ENCODE measurements around the gene SPSB2. TPM values are rescaled to one million over a fixed set of nuclear protein-coding genes. Genes with fewer than 3 reads are reported as not detected.

SPSB2 gene
- polyA plus RNA-seq, 1 of the 3 experiments (the other 2 are of a cell fraction): 16.9 TPM

GRCh38 chr12:6830286-6830890 lies 42.7 kb downstream of the SPSB2 start (continued):
- TF ChIP-seq CHD2 (IDR thresholded peaks at IDR 0.05; ENCODE audit: low read length, partially characterized antibody): no peak
- TF ChIP-seq EZH2phosphoT487 (IDR thresholded peaks at IDR 0.05; ENCODE audit: borderline replicate concordance, low read depth): no peak
- TF ChIP-seq TAF1 (IDR thresholded peaks at IDR 0.05; ENCODE audit: borderline replicate concordance, low read depth, low read length): no peak
- no peak for TF ChIP-seq SMC3 (IDR thresholded peaks at IDR 0.05; ENCODE audit: low read depth, low read length)
- TF ChIP-seq FOSL2 (IDR thresholded peaks at IDR 0.05; ENCODE audit: borderline replicate concordance, low read depth): no peak
- no peak for TF ChIP-seq FOXJ3 (CRISPR knock-in tag; IDR thresholded peaks at IDR 0.05)
- TF ChIP-seq SIN3A (IDR thresholded peaks at IDR 0.05; ENCODE audit: borderline replicate concordance, low read depth, low read length): no peak
- TF ChIP-seq, protein P1, sequence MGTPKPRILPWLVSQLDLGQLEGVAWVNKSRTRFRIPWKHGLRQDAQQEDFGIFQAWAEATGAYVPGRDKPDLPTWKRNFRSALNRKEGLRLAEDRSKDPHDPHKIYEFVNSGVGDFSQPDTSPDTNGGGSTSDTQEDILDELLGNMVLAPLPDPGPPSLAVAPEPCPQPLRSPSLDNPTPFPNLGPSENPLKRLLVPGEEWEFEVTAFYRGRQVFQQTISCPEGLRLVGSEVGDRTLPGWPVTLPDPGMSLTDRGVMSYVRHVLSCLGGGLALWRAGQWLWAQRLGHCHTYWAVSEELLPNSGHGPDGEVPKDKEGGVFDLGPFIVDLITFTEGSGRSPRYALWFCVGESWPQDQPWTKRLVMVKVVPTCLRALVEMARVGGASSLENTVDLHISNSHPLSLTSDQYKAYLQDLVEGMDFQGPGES (IDR thresholded peaks at IDR 0.05; ENCODE audit: low read depth, low read length): no peak
- no peak for TF ChIP-seq MXI1 (IDR thresholded peaks at IDR 0.05; ENCODE audit: low read depth, low read length)
- TF ChIP-seq, protein P2, sequence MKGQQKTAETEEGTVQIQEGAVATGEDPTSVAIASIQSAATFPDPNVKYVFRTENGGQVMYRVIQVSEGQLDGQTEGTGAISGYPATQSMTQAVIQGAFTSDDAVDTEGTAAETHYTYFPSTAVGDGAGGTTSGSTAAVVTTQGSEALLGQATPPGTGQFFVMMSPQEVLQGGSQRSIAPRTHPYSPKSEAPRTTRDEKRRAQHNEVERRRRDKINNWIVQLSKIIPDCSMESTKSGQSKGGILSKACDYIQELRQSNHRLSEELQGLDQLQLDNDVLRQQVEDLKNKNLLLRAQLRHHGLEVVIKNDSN (IDR thresholded peaks at IDR 0.05; ENCODE audit: borderline replicate concordance, low read depth): no peak

DNA sequence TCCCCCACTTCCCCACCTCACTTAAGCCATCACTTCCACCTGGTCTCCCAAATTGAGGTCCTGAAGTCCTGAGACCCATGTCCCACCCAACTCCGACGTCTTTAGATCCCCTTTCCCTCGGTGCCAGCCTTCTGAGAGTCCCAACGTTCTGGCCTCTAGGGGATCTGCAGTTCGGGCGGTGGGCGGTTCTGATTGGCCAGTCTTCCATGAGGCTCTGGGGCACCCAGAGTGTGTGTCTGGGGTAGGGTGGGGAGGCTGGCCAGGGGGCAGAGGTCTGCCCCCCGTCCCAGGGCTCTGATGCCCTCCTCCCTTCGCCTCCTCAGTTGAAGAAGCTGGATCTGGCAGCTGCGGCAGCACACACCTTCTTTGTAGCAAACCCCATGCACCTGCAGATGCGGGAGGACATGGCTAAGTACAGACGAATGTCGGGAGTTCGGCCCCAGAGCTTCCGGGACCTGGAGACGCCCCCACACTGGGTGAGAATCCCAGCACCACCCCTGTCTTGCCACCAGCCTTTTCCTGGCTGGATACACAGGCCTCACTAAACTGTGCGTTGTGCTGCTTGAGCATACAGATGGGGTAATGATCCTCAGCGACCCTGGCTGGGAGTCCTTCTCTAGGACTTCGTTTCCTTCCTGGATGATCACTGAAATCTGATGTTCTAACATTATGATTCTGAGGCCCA lies 43.4 kb downstream of the SPSB2 start:
- peaks cover 8% of the 10 kb centered on the region for H3F3A ChIP-seq (replicated peaks; ENCODE audit: insufficient read depth)
- H3K27ac ChIP-seq (ENCODE audit: low read depth in 2 of 2, low read length in 1 of 2): peak overlapping the region; percentile 66 to 93
- H3K4me1 ChIP-seq (ENCODE audit: control insufficient read depth in 1 of 2, insufficient read depth in 2 of 2, low read depth in 1 of 2, low read length in 1 of 2): peaks cover 13 to 32% of the 10 kb centered on the region in 2 experiments; a peak in 3 of 4 replicates
- no peaks in the 10 kb centered on the region for H3K9me2 ChIP-seq
- H3K9me3 ChIP-seq: no peaks in the 10 kb centered on the region
- 54% methylated on average over 15 of the region's 19 CpGs for WGBS (ENCODE audit: low lambda C conversion rate)
- TF ChIP-seq MXI1 (IDR thresholded peaks at IDR 0.05; ENCODE audit: low read depth, low read length) (0 out of 2 replicates have a peak, but pooled peaks have one; percentile 0), SIN3A (IDR thresholded peaks at IDR 0.05; ENCODE audit: borderline replicate concordance, low read depth, low read length) (no peak), EZH2phosphoT487 (IDR thresholded peaks at IDR 0.05; ENCODE audit: borderline replicate concordance, low read depth) (no peak), SMC3 (IDR thresholded peaks at IDR 0.05; ENCODE audit: low read depth, low read length) (no peak), RXRA (IDR thresholded peaks at IDR 0.05; ENCODE audit: borderline replicate concordance, low read depth) (no peak)
- TF ChIP-seq, protein P3, sequence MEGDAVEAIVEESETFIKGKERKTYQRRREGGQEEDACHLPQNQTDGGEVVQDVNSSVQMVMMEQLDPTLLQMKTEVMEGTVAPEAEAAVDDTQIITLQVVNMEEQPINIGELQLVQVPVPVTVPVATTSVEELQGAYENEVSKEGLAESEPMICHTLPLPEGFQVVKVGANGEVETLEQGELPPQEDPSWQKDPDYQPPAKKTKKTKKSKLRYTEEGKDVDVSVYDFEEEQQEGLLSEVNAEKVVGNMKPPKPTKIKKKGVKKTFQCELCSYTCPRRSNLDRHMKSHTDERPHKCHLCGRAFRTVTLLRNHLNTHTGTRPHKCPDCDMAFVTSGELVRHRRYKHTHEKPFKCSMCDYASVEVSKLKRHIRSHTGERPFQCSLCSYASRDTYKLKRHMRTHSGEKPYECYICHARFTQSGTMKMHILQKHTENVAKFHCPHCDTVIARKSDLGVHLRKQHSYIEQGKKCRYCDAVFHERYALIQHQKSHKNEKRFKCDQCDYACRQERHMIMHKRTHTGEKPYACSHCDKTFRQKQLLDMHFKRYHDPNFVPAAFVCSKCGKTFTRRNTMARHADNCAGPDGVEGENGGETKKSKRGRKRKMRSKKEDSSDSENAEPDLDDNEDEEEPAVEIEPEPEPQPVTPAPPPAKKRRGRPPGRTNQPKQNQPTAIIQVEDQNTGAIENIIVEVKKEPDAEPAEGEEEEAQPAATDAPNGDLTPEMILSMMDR (IDR thresholded peaks at IDR 0.05): peak; percentile 43
- CTCF ChIA-PET: interaction anchor here (0.6 to 14.1 kb wide), 12 partner anchors 13 to 106 kb away, joined by 3 to 246 read pairs (median 5); partner anchors contain the start of genes CDCA3, COPS7A, GNB3 and MLF2
- H3K4me2 ChIP-seq: peak overlapping the region; percentile 94
- POLR2A ChIA-PET: interaction anchor here (1.0 to 7.0 kb wide), 7 partner anchors 9 to 140 kb away, joined by 3 to 46 read pairs (median 6); partner anchors contain the start of genes CDCA3, COPS7A, GNB3 and MLF2
- H3K9ac ChIP-seq: peak overlapping the region; percentile 95
- peak; percentile 76 for DNase-seq
- H3K4me3 ChIP-seq (ENCODE audit: low read depth in 2 of 2, low read length in 1 of 2): peak overlapping the region; percentile 73 to 79
- H3K36me3 ChIP-seq (replicated peaks in 1 of 2; ENCODE audit: control insufficient read depth in 1 of 2, insufficient read depth in 2 of 2, low read length in 1 of 2): peaks cover 20 to 38% of the 10 kb centered on the region in 2 experiments
- H3K79me2 ChIP-seq (ENCODE audit: insufficient read depth): peaks cover 31% of the 10 kb centered on the region
- no peaks in the 10 kb centered on the region for H3K27me3 ChIP-seq (ENCODE audit: insufficient read depth)
- 0 out of 2 replicates have a peak overlapping the region, but pooled peaks have one; percentile 33 for H2AFZ ChIP-seq (ENCODE audit: low read depth)
- H4K20me1 ChIP-seq (ENCODE audit: insufficient read depth): 0 out of 2 replicates have a peak, but pooled peaks cover 6% of the 10 kb centered on the region

Data from SK-N-SH (cell line).